ENCODE measurements around the gene CARD10. TPM values are rescaled to one million over a fixed set of nuclear protein-coding genes. Genes with fewer than 3 reads are reported as not detected.
A peak's percentile ranks its signal among the peaks of the same experiment; 100 is the strongest.

Gene CARD10
- total and polyA plus RNA-seq, 2 of the 13 experiments (the other 11 are each of a cell fraction or from before 2014, with no cell fraction given) = 35.2 to 55.8 TPM

DNA sequence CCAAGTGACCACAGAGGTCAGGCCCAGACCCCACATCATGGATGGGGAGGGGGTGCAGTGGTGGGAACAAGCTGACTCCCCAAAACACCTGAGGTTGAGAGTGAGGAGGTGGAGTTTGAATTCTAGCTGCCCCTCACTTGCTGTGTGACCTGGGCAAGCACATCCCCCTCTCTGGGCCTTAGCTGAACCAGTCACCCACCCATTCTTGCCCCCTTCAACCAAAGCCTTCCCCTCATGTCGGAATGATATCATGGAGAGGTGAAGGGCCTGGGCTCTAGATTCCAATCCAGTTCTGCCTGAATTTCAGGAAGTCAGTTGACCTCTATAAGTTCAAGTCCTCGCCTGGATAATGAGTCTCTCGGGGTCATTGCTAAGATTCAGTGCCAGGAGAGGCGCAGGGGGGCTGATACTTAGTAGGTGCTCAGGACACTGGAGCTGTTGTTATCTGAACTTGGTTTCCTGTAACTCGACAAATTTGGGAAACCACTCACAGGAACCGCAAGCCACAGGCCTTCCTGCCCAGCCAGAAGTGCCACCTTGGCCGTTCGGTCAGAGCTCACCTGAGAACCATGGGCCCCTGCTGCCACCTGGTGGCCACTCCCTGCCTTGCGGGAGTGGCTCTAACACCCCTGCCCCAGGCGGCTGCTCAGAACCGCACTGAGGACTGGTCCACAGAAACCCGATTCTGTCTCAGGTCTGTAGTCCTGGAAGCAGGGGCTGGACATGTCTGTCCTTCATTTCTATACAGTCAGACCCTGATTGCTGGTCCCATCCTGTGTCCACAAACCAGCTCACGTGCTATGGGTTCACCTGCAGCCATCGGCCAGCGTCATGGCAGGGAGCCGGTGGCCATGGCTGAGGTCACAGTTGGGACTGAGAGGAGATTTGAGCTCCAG is 47.9 kb upstream of the CARD10 start (continued):
- TF ChIP-seq, protein P1, sequence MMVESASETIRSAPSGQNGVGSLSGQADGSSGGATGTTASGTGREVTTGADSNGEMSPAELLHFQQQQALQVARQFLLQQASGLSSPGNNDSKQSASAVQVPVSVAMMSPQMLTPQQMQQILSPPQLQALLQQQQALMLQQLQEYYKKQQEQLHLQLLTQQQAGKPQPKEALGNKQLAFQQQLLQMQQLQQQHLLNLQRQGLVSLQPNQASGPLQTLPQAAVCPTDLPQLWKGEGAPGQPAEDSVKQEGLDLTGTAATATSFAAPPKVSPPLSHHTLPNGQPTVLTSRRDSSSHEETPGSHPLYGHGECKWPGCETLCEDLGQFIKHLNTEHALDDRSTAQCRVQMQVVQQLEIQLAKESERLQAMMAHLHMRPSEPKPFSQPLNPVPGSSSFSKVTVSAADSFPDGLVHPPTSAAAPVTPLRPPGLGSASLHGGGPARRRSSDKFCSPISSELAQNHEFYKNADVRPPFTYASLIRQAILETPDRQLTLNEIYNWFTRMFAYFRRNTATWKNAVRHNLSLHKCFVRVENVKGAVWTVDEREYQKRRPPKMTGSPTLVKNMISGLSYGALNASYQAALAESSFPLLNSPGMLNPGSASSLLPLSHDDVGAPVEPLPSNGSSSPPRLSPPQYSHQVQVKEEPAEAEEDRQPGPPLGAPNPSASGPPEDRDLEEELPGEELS (CRISPR knock-in tag; IDR thresholded peaks at IDR 0.05) = peak; percentile 46; the same call in 1 of the 2 replicates
- TF ChIP-seq ZSCAN22 (CRISPR knock-in tag; IDR thresholded peaks at IDR 0.05) (no peak), NPAS2 (CRISPR knock-in tag; IDR thresholded peaks at IDR 0.05; ENCODE audit: borderline replicate concordance) (no peak), RBAK (CRISPR knock-in tag; IDR thresholded peaks at IDR 0.05) (no peak), ZBTB42 (CRISPR knock-in tag; IDR thresholded peaks at IDR 0.05) (no peak), ZFP1 (CRISPR knock-in tag; IDR thresholded peaks at IDR 0.05) (no peak), KDM3A (CRISPR knock-in tag; IDR thresholded peaks at IDR 0.05; ENCODE audit: low read depth) (peak; percentile 28; the same call in 1 of the 2 replicates), KLF6 (CRISPR knock-in tag; IDR thresholded peaks at IDR 0.05) (no peak), ZNF24 (IDR thresholded peaks at IDR 0.05) (no peak), NBN (conservative IDR thresholded peaks at IDR 0.05) (no peak), FLYWCH1 (CRISPR knock-in tag; IDR thresholded peaks at IDR 0.05) (no peak), CBX2 (IDR thresholded peaks at IDR 0.05; ENCODE audit: low read depth, low read length) (no peak), CBX2 (CRISPR knock-in tag; IDR thresholded peaks at IDR 0.05; ENCODE audit: low read depth) (no peak), KAT7 (CRISPR knock-in tag; IDR thresholded peaks at IDR 0.05; ENCODE audit: borderline replicate concordance) (no peak), KDM6A (CRISPR knock-in tag; IDR thresholded peaks at IDR 0.05; ENCODE audit: low read depth) (no peak), PHB2 (IDR thresholded peaks at IDR 0.05; ENCODE audit: partially characterized antibody) (no peak), PPARG (CRISPR knock-in tag; conservative IDR thresholded peaks at IDR 0.05) (peak; percentile 64; the same call in 1 of the 2 replicates)
- TF ChIP-seq, protein P2, sequence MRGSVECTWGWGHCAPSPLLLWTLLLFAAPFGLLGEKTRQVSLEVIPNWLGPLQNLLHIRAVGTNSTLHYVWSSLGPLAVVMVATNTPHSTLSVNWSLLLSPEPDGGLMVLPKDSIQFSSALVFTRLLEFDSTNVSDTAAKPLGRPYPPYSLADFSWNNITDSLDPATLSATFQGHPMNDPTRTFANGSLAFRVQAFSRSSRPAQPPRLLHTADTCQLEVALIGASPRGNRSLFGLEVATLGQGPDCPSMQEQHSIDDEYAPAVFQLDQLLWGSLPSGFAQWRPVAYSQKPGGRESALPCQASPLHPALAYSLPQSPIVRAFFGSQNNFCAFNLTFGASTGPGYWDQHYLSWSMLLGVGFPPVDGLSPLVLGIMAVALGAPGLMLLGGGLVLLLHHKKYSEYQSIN (CRISPR knock-in tag; IDR thresholded peaks at IDR 0.05; ENCODE audit: borderline replicate concordance) = no peak
- TF ChIP-seq, protein P3, sequence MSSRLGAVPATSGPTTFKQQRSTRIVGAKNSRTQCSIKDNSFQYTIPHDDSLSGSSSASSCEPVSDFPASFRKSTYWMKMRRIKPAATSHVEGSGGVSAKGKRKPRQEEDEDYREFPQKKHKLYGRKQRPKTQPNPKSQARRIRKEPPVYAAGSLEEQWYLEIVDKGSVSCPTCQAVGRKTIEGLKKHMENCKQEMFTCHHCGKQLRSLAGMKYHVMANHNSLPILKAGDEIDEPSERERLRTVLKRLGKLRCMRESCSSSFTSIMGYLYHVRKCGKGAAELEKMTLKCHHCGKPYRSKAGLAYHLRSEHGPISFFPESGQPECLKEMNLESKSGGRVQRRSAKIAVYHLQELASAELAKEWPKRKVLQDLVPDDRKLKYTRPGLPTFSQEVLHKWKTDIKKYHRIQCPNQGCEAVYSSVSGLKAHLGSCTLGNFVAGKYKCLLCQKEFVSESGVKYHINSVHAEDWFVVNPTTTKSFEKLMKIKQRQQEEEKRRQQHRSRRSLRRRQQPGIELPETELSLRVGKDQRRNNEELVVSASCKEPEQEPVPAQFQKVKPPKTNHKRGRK (CRISPR knock-in tag; IDR thresholded peaks at IDR 0.05) = no peak
- TF ChIP-seq, protein P4, sequence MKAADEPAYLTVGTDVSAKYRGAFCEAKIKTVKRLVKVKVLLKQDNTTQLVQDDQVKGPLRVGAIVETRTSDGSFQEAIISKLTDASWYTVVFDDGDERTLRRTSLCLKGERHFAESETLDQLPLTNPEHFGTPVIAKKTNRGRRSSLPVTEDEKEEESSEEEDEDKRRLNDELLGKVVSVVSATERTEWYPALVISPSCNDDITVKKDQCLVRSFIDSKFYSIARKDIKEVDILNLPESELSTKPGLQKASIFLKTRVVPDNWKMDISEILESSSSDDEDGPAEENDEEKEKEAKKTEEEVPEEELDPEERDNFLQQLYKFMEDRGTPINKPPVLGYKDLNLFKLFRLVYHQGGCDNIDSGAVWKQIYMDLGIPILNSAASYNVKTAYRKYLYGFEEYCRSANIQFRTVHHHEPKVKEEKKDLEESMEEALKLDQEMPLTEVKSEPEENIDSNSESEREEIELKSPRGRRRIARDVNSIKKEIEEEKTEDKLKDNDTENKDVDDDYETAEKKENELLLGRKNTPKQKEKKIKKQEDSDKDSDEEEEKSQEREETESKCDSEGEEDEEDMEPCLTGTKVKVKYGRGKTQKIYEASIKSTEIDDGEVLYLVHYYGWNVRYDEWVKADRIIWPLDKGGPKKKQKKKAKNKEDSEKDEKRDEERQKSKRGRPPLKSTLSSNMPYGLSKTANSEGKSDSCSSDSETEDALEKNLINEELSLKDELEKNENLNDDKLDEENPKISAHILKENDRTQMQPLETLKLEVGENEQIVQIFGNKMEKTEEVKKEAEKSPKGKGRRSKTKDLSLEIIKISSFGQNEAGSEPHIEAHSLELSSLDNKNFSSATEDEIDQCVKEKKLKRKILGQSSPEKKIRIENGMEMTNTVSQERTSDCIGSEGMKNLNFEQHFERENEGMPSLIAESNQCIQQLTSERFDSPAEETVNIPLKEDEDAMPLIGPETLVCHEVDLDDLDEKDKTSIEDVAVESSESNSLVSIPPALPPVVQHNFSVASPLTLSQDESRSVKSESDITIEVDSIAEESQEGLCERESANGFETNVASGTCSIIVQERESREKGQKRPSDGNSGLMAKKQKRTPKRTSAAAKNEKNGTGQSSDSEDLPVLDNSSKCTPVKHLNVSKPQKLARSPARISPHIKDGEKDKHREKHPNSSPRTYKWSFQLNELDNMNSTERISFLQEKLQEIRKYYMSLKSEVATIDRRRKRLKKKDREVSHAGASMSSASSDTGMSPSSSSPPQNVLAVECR (CRISPR knock-in tag; IDR thresholded peaks at IDR 0.05; ENCODE audit: borderline replicate concordance) = no peak
- TF ChIP-seq, protein P5, sequence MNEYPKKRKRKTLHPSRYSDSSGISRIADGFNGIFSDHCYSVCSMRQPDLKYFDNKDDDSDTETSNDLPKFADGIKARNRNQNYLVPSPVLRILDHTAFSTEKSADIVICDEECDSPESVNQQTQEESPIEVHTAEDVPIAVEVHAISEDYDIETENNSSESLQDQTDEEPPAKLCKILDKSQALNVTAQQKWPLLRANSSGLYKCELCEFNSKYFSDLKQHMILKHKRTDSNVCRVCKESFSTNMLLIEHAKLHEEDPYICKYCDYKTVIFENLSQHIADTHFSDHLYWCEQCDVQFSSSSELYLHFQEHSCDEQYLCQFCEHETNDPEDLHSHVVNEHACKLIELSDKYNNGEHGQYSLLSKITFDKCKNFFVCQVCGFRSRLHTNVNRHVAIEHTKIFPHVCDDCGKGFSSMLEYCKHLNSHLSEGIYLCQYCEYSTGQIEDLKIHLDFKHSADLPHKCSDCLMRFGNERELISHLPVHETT (CRISPR knock-in tag; conservative IDR thresholded peaks at IDR 0.05) = no peak

All from HepG2 (cell line).